ENCODE results near the gene MBTPS1. TPM values are rescaled to one million over a fixed set of nuclear protein-coding genes. Genes with fewer than 3 reads are reported as not detected.

MBTPS1 gene
- total RNA-seq, 1 donor from 2014 or later: 76.6 TPM

- no peak for FAIRE-seq
- DNase-seq (ENCODE audit: low spot score in 2 of 2): no peak
Observed at GRCh38 chr16:84056933-84057332, 59.8 kb downstream of the MBTPS1 start.

GRCh38 chr16:84055801-84056634 lies 60.7 kb downstream of the MBTPS1 start:
- DNase-seq (ENCODE audit: low spot score in 2 of 2) (no peak), FAIRE-seq (no peak)

GRCh38 chr16:84055366-84055765 lies 61.4 kb downstream of the MBTPS1 start:
- DNase-seq (ENCODE audit: low spot score in 2 of 2) (no peak), FAIRE-seq (no peak)

- DNase-seq (ENCODE audit: low spot score in 2 of 2): no peak
- FAIRE-seq: no peak
Observed at GRCh38 chr16:84054916-84055315, 61.8 kb downstream of the MBTPS1 start.

GRCh38 chr16:84054271-84054670 lies 62.5 kb downstream of the MBTPS1 start:
- DNase-seq (ENCODE audit: low spot score in 2 of 2): no peak
- FAIRE-seq: no peak

- DNase-seq (ENCODE audit: low spot score in 2 of 2): no peak
- no peak for FAIRE-seq
Observed at GRCh38 chr16:84053237-84053636, 63.5 kb downstream of the MBTPS1 start.

- DNase-seq (ENCODE audit: low spot score in 2 of 2) (no peak), FAIRE-seq (no peak)
Observed at GRCh38 chr16:84052071-84052622, 64.6 kb downstream of the MBTPS1 start.

DNA sequence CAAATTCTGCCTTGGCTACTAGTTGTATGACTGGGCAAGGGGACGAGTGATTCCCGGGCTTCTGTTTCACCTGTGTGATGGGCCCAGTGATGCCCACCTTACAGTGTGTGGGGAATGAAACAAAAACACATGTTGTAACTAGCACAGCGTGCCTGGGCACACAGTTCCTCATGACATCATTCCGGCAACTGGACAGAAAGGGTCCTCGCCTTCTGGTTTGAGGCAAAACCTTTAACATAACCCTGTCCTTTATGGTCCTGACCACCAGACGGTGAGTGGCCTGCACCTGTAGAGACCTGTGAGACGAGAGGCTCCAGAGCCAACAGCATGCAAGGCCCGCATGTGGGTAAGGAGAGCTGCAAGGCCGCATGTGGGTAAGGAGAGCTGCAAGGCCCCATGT lies 66.4 kb downstream of the MBTPS1 start:
- FAIRE-seq (no peak), DNase-seq (ENCODE audit: low spot score in 2 of 2) (no peak)

GRCh38 chr16:84049403-84050060 lies 67.2 kb downstream of the MBTPS1 start:
- DNase-seq (ENCODE audit: low spot score in 2 of 2) (no peak), FAIRE-seq (no peak)

DNA sequence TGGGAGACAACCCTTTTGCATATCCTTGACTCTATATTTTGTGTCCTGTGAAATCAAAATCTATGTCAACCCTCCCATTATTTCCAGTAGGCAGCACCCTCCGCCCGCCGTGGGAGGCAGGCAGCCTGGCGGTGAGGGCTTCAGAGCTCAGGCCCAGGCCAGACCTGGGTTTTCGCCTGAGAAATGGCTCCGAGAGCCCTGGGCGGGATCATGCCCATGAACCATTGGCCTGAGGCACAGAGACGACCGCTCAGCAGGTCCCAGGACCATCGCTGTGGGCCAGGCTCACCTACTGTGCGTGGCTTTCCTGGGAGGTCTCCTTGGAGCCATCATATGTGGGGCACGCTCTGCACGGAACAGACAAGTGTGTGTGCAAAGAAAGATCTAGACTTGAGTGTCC lies 67.9 kb downstream of the MBTPS1 start:
- DNase-seq (ENCODE audit: low spot score in 2 of 2) (no peak), FAIRE-seq (no peak)

DNA sequence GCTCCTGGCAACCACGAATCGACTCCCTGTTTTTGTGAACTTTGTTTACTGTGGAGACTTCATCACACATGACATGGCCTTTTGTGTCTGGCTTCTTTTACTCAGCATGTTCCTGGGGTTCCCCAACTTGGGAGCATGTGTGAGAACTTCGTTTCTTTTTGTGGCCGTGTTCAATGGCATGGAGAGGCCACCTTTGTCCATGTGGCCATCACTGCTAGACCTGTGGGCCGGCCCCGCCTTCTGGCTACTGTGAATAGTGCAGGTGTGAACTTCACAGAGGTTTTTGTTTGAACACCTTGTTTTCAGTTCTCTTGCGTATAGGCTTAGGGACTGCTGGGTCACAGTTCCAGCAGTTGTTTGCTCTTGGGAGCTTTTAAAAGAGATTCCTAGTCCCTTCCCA lies 68.5 kb downstream of the MBTPS1 start:
- FAIRE-seq (no peak), DNase-seq (ENCODE audit: low spot score in 2 of 2) (no peak)

- FAIRE-seq (no peak), DNase-seq (ENCODE audit: low spot score in 2 of 2) (no peak)
Observed at GRCh38 chr16:84047626-84048025, 69.1 kb downstream of the MBTPS1 start.

GRCh38 chr16:84047206-84047605 lies 69.5 kb downstream of the MBTPS1 start:
- DNase-seq (ENCODE audit: low spot score in 2 of 2): no peak
- FAIRE-seq: no peak

DNA sequence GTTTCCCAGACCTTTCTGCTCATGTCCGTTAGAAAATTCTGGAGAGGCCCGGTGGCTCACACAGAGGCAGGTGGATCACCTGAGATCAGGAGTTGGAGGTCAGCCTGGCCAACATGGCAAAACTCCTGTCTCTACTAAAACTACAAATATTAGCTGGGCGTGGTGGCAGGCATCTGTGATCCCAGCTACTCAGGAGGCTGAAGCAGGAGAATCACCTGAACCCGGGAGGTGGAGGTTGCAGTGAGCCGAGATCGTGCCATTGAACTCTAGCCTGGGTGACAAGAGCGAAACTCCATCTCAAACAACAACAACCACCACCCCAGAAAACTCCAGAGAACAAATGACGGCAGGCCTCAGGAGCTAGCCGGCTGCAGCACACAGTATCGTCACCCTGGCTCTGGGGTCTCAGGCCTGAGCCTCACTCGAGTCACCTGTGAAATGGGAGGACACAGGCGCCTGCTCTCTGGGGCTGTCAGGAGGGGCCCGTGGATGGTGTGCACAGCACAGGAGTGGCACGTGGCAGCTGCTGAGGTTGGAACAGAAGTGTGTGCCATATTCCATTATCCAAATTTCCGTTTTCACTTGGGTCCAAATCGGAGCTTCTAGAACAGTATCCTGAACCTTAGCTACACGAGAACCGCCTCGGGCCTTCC lies 70.8 kb downstream of the MBTPS1 start:
- FAIRE-seq (no peak), DNase-seq (ENCODE audit: low spot score in 2 of 2) (no peak)

DNA sequence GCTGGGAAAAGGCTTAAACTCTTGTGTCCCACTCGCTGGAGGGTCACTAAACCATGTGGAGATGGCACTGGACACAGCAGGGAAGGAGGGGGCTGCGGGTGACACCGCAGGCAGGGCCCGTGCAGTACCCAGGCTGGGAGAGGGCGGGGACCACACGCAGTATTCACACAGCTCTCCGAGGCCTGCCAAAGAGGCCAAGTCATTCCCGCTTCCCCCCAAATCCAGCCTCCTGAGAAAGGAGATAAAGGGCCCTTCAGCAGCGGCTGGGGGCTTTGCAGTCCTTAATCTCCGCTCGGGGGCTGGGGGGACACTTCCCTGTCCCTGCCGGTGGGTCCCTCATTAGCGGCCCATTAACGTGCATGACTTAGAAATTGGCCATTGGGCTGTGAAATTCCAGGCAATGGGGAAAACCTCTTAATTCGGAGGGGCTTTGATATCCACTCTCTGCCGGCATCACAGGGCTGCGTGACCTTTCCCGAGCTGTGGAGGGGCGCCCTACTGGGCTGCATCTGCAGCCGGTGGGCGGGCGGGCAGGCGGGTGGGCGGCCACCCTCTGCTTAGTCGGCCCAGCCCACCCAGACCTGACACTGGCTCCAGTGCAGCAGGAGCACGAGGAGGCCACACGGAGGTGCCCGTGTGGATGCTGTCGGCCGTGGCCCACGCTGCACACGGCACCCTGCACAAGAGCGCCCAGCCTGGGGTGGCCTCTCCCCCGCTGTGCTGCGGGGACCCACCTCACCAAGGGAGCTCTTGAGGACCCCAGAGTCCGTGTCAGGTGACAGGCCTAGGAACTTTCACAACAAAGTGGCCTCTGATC lies 71.5 kb downstream of the MBTPS1 start:
- FAIRE-seq (no peak), DNase-seq (ENCODE audit: low spot score in 2 of 2) (no peak)

GRCh38 chr16:84044118-84044488 lies 72.6 kb downstream of the MBTPS1 start:
- DNase-seq (ENCODE audit: low spot score in 2 of 2) (no peak), FAIRE-seq (no peak)

- FAIRE-seq (no peak), DNase-seq (ENCODE audit: low spot score in 2 of 2) (no peak)
Observed at GRCh38 chr16:84043486-84044117, 73.1 kb downstream of the MBTPS1 start.

DNA sequence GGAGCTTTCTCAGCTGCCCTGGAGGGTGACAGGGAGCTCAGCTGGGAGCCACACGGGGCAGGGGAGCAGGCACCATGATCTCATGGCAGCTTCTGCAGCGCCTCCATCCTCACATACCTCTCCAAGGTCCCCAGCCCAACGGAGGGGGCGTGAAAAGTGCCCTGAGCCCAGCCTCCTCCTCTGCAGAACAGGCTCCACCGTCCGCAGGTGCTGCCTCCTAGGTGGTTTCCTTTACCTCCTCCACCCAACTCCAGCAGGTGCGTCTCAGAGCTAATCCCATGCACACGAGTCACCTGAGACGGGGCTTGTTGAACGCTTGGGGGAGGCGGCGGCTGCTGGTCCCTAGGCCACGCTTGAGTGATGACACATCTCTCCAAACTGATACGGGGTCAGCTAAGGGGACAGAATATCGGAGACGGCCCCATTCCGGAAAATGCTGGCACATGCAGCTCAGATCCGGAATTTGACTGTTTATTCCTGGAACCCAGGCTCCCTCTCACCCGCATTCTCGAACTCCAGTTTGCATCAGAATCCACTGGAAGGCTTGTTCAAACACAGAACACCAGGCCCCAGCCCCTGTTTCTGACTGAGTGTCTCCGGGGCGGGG lies 73.8 kb downstream of the MBTPS1 start:
- DNase-seq (ENCODE audit: low spot score in 2 of 2) (no peak), FAIRE-seq (no peak)

GRCh38 chr16:84042308-84042878 lies 74.3 kb downstream of the MBTPS1 start, which contains the start of gene SLC38A8:
Gene SLC38A8 (minus strand): TSS chr16:84042795. CDS start chr16:84042157, 638 bp downstream.
- FAIRE-seq (no peak), DNase-seq (ENCODE audit: low spot score in 2 of 2) (no peak)

Data from frontal cortex (tissue), 4 donors.